Left ventricle myocardium inferior (tissue), 1 donor: Measurements from ENCODE around the gene ACVR1. TPM values are rescaled to one million over a fixed set of nuclear protein-coding genes. Genes with fewer than 3 reads are reported as not detected.

Source experiments
- DNase-seq: peaks from one replicate; pipeline ENCODE4 v3.0.0-alpha.2; 2020
- H3K27ac ChIP-seq: fragments of 200-600 bp; replicated peaks from 2 replicates; pipeline ENCODE4 v1.8.0; 2021
- H3K27me3 ChIP-seq: fragments of 200-600 bp; 2 replicates; pipeline ENCODE4 v1.8.0; 2021; ENCODE audit warnings: low read depth
- H3K36me3 ChIP-seq: fragments of 200-600 bp; 2 replicates; pipeline ENCODE4 v1.8.0; 2021
- H3K4me1 ChIP-seq: fragments of 200-600 bp; 2 replicates; pipeline ENCODE4 v1.8.0; 2021
- H3K4me3 ChIP-seq: fragments of 200-600 bp; 2 replicates; pipeline ENCODE4 v1.8.0; 2021; ENCODE audit warnings: mild to moderate bottlenecking, moderate library complexity
- H3K9me3 ChIP-seq: fragments of 200-600 bp; replicated peaks from 2 replicates; pipeline ENCODE4 v1.8.0; 2021
- CTCF ChIP-seq: fragments of 200-600 bp; IDR thresholded peaks from 2 replicates; pipeline ENCODE4 v1.8.0; 2021; ENCODE audit warnings: antibody characterized with exemption, mild to moderate bottlenecking, borderline replicate concordance
- intact Hi-C: fragments of 100-400 bp; cut with micrococcal nuclease; formaldehyde crosslinking; loops from one replicate; pipeline ENCODE4 v1.11.0; 2022
- total RNA-seq: library from RNA; stranded (reverse); fragmentation: NEBNext Ultra II Directional; extraction: Animal tissue kit (Norgen Biotek cat#: 25700); gene quantifications from one replicate; pipeline ENCODE4 v1.2.1, GENCODE V29; 2021
- donor health status: DM: no; HTN: yes; CAD: no; lungs with severe emphysema.

The ACVR1 gene
- total RNA-seq, 1 donor from 2014 or later, result 30.6 TPM

- no peak overlapping the region for H3K4me3 ChIP-seq
- H3K36me3 ChIP-seq, result peaks cover 7% of the 10 kb centered on the region
- intact Hi-C loops, result no loop called here
- peaks cover 44% of the 10 kb centered on the region for H3K4me1 ChIP-seq
- TF ChIP-seq CTCF, result no peak
- H3K9me3 ChIP-seq, result no peaks in the 10 kb centered on the region
- H3K27me3 ChIP-seq, result no peaks in the 10 kb centered on the region
- H3K27ac ChIP-seq, result peak overlapping the region; percentile 45
- DNase-seq, result no peak
Observed at GRCh38 chr2:157853820-157854219, 22.3 kb downstream of the ACVR1 start.

DNA sequence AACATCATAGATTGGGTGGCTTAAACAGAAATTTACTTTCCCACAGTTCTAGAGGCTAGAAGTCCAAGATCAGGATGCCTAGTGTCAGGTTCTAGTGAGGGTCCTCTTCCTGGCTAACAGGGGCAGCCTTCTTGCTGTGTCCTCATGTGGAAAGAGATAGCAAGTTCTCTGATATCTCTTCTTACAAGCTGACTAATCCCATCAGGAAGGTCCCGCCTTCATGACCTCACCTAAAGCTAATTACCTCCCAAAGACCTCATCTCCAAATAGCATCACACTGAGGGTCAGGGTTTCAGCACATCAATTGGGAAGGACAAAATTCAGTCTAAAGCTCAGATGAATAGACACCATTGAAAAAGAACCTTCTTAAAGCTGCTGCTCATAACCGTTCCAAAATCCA, 22.9 kb downstream of the ACVR1 start:
- H3K27ac ChIP-seq, result peak overlapping the region; percentile 45
- peaks cover 4% of the 10 kb centered on the region for H3K36me3 ChIP-seq

DNA sequence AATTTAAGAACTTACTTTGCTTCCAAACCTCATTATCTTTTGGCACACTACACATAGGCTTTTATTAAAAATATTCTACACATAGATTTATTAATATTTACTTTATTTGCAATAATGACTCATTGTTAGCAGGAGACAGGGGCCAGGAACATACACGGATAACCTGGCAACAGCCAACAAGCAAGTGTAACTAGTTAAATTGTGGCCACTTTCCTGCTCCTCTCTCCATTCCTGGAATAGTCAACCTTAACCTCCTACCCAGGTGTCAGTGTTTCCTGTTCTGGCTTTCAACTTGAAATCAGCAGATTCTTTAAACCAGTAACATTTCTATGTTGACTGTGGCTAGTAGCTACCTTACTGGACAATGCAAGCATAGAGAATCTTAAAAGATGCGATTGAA, 26.5 kb downstream of the ACVR1 start:
- no peaks in the 10 kb centered on the region for H3K36me3 ChIP-seq
- no peaks in the 10 kb centered on the region for H3K27me3 ChIP-seq
- no peak for TF ChIP-seq CTCF
- H3K4me1 ChIP-seq, result peaks cover 68% of the 10 kb centered on the region
- no peak overlapping the region for H3K4me3 ChIP-seq
- no peaks in the 10 kb centered on the region for H3K9me3 ChIP-seq
- no peak overlapping the region for H3K27ac ChIP-seq
- intact Hi-C loops, result no loop called here
- DNase-seq, result no peak

More for the DNA sequence above, 22.9 kb downstream of the ACVR1 start:
- Histone ChIP-seq H3K9me3 (no peaks in the 10 kb centered on the region), H3K4me3 (no peak overlapping the region), H3K27me3 (no peaks in the 10 kb centered on the region), H3K4me1 (peaks cover 50% of the 10 kb centered on the region)
- DNase-seq, result no peak
- intact Hi-C loops, result no loop called here
- TF ChIP-seq CTCF, result no peak

DNA sequence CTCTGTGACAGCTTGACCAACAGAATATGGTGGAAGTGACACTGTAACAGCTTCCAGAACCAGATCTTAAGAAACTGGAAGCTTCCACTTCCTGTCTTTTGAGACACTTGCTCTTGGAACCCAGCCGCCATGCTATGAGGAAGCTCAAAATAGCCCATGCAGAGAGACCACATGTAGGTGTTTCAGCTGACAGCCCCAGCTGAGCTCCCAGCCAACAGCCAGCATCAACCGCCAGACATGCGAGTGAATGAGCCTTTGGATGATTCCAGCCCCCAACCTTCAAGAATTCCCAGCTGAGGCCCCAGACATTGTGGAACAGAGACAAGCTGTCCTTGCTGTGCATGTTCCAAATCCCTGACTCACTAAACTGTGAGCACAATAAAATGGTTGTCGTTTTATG, 27.9 kb downstream of the ACVR1 start:
- Histone ChIP-seq H3K27me3 (no peaks in the 10 kb centered on the region), H3K27ac (no peak overlapping the region), H3K4me1 (peaks cover 69% of the 10 kb centered on the region), H3K9me3 (no peaks in the 10 kb centered on the region), H3K4me3 (no peak overlapping the region), H3K36me3 (no peaks in the 10 kb centered on the region)
- no peak for TF ChIP-seq CTCF
- DNase-seq, result no peak
- intact Hi-C loops, result no loop called here

GRCh38 chr2:157845081-157845480, 31.0 kb downstream of the ACVR1 start:
- intact Hi-C loops, result no loop called here
- Histone ChIP-seq H3K9me3 (no peaks in the 10 kb centered on the region), H3K27me3 (no peaks in the 10 kb centered on the region), H3K36me3 (no peaks in the 10 kb centered on the region), H3K27ac (no peak overlapping the region), H3K4me1 (peaks cover 80% of the 10 kb centered on the region), H3K4me3 (no peak overlapping the region)
- no peak for TF ChIP-seq CTCF
- no peak for DNase-seq

- DNase-seq, result no peak
- TF ChIP-seq CTCF, result no peak
- peaks cover 81% of the 10 kb centered on the region for H3K4me1 ChIP-seq
- H3K9me3 ChIP-seq, result no peaks in the 10 kb centered on the region
- no peak overlapping the region for H3K27ac ChIP-seq
- no peaks in the 10 kb centered on the region for H3K27me3 ChIP-seq
- no peak overlapping the region for H3K4me3 ChIP-seq
- no peaks in the 10 kb centered on the region for H3K36me3 ChIP-seq
- intact Hi-C loops, result no loop called here
Observed at GRCh38 chr2:157843935-157844334, 32.2 kb downstream of the ACVR1 start.
